ENCODE data around the gene KAT14.

DNA sequence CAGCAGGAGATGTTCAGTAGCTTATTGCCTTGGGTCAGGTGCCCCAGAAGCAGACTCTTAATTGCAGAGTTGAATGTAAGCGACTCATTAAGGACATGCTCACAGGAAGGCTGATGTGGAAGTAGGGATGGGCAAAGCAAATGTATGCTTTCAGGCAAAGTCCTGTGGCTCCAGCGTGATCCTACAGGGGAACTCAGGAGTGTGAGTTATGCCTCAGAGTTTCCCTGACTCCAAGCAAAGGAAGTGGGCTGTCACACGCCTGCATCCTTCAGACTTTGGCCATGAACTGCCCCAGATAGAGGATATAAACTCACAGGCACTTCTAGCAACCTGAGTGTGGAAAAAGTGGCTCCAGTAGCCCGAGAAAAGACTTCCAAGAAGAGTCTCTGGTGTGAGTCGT lies 85.7 kb downstream of the KAT14 start:
- TF ChIP-seq, protein P1, sequence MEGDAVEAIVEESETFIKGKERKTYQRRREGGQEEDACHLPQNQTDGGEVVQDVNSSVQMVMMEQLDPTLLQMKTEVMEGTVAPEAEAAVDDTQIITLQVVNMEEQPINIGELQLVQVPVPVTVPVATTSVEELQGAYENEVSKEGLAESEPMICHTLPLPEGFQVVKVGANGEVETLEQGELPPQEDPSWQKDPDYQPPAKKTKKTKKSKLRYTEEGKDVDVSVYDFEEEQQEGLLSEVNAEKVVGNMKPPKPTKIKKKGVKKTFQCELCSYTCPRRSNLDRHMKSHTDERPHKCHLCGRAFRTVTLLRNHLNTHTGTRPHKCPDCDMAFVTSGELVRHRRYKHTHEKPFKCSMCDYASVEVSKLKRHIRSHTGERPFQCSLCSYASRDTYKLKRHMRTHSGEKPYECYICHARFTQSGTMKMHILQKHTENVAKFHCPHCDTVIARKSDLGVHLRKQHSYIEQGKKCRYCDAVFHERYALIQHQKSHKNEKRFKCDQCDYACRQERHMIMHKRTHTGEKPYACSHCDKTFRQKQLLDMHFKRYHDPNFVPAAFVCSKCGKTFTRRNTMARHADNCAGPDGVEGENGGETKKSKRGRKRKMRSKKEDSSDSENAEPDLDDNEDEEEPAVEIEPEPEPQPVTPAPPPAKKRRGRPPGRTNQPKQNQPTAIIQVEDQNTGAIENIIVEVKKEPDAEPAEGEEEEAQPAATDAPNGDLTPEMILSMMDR (optimal IDR thresholded peaks at IDR 0.05 in 1 of 3, IDR thresholded peaks at IDR 0.05 in 1 of 3, conservative IDR thresholded peaks at IDR 0.05 in 1 of 3; ENCODE audit: extremely low read depth in 1 of 3, insufficient read depth in 2 of 3, low read length in 3 of 3), result no peak
- no peak for TF ChIP-seq EZH2 (IDR thresholded peaks at IDR 0.05; ENCODE audit: low read length)

Measured in keratinocyte (primary cell).